ENCODE measurements around the gene PDE8B.

PDE8B gene

GRCh38 chr5:77418601-77419581 is 208.4 kb downstream of the PDE8B start:
- DNase-seq: no peak

GRCh38 chr5:77419644-77420582 is 209.4 kb downstream of the PDE8B start:
- no peak for DNase-seq

- no peak for DNase-seq
Measured at GRCh38 chr5:77420940-77421339, 210.5 kb downstream of the PDE8B start.

- DNase-seq: no peak
Measured at GRCh38 chr5:77423022-77423750, 212.7 kb downstream of the PDE8B start.

- no peak for DNase-seq
Measured at GRCh38 chr5:77424921-77425320, 214.4 kb downstream of the PDE8B start.

- no peak for DNase-seq
Measured at GRCh38 chr5:77425420-77425819, 214.9 kb downstream of the PDE8B start.

GRCh38 chr5:77425998-77426659 is 215.6 kb downstream of the PDE8B start:
- DNase-seq: no peak

GRCh38 chr5:77426670-77427069 is 216.2 kb downstream of the PDE8B start:
- no peak for DNase-seq

- DNase-seq: no peak
Measured at GRCh38 chr5:77427998-77428397, 217.5 kb downstream of the PDE8B start.

GRCh38 chr5:77428526-77428925 is 218.0 kb downstream of the PDE8B start:
- DNase-seq: no peak

GRCh38 chr5:77430726-77431125 is 220.2 kb downstream of the PDE8B start:
- no peak for DNase-seq

- no peak for DNase-seq
Measured at GRCh38 chr5:77431286-77431685, 220.8 kb downstream of the PDE8B start.

GRCh38 chr5:77431719-77432118 is 221.2 kb downstream of the PDE8B start:
- no peak for DNase-seq

GRCh38 chr5:77437194-77437593 is 226.7 kb downstream of the PDE8B start:
- DNase-seq: no peak

GRCh38 chr5:77438071-77438470 is 227.6 kb downstream of the PDE8B start:
- DNase-seq: no peak

- no peak for DNase-seq
Measured at GRCh38 chr5:77443670-77444069, 233.2 kb downstream of the PDE8B start.

GRCh38 chr5:77444356-77444755 is 233.9 kb downstream of the PDE8B start:
- no peak for DNase-seq

- no peak for DNase-seq
Measured at GRCh38 chr5:77448831-77449230, 238.4 kb downstream of the PDE8B start.

GRCh38 chr5:77449277-77449676 is 238.8 kb downstream of the PDE8B start:
- no peak for DNase-seq

- DNase-seq: no peak
Measured at GRCh38 chr5:77449981-77450380, 239.5 kb downstream of the PDE8B start.

- no peak for DNase-seq
Measured at GRCh38 chr5:77452351-77452750, 241.9 kb downstream of the PDE8B start.

GRCh38 chr5:77454123-77454522 is 243.6 kb downstream of the PDE8B start:
- DNase-seq: no peak

Measured in NCI-H2171 (cell line).